D721Med (cell line): ENCODE data around the gene LUZP1.

Experiments
- DNase-seq: peaks from one replicate; pipeline ENCODE4 v3.0.0; 2011; ENCODE audit warnings: low spot score; ENCODE audit not compliant: insufficient read length
- FAIRE-seq: peaks from 2 replicates; lab custom pipeline; 2011; peaks lifted over from hg19 to GRCh38; lab: Jason Lieb, UNC
- CTCF ChIP-seq: IDR thresholded peaks from 2 replicates; pipeline ENCODE4 v1.5.1; 2012; ENCODE audit warnings: mild to moderate bottlenecking, control low read depth; ENCODE audit not compliant: insufficient read depth; ENCODE audit errors: missing control alignments

The LUZP1 gene

GRCh38 chr1:23050201-23050600 lies 118.5 kb downstream of the LUZP1 start:
- FAIRE-seq = no peak
- DNase-seq = no peak
- no peak for TF ChIP-seq CTCF

DNA sequence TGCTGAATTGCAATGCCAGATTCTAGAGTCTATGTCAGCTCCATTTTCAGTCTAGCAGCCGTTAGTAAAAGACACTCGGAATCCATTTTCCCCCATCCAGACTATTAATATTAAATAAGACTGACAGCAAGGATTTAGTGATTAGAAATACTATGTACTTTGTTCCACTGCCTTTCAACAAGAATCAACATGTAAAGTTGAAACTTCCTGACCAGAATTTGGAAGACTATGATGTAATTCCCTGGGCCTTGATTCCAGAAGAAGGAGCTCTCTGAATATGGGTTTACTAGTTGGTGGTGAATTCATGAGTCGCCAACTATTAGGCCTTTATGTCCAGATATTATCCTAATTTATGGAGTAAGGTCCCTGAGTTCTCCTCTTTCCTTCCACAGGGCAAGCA lies 124.6 kb downstream of the LUZP1 start:
- no peak for FAIRE-seq
- no peak for DNase-seq
- TF ChIP-seq CTCF = no peak

- no peak for FAIRE-seq
- DNase-seq = no peak
- TF ChIP-seq CTCF = no peak
Observed at GRCh38 chr1:23040509-23040908, 128.1 kb downstream of the LUZP1 start.

DNA sequence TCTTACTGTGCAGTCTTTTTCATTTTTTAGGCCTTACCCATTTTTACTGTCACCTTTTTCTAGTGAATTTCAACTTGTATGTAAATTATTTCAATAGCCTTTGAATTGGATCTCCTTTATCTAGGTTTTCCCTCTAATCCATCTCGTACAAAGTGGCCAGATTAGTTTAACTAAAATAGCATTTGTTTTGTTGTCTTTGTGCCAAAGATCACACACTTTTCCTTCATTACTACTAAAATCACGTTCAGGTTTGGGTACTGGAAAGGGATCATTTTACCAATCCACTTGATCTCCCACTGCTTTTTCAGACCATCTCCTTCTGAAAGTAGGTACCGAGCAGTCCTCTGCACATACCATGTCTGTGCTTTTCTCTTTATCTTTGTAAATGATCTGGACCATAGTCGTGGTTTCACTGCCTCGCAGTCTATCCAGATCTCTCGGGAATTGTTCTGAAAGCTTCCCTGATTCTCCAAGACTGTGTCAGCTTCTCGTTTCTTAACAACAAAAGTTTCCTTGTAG lies 129.3 kb downstream of the LUZP1 start:
- FAIRE-seq (no peak), DNase-seq (no peak)
- no peak for TF ChIP-seq CTCF

DNA sequence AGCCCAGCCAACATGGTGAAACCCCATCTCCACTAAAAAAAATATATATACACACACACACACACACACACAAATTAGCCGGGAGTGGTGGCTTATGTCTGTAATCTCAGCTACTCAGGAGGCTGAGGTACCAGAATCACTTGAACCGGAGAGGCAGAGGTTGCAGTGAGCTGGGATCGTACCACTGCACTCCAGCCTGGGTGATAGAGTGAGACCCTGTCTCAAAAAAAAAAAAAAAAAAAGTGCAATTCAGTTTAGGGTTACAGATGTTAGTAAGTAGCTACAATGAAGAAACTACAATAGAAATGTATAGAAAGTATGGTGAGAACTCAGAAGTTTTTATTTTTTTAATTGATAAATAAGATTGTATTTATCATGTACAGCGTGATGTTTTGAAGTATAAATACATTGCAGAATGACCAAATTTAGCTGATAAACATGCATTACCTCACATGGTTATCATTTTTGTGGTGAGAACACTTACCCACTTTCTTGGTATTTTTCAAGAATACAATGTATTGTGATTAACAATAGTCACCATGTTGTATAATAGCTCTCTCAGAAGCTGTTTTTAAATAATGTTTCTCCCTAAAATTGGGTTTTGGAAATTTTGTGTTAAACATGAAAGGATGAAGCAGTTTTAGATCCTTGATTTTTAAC lies 131.4 kb downstream of the LUZP1 start:
- TF ChIP-seq CTCF = no peak
- no peak for FAIRE-seq
- DNase-seq = no peak

DNA sequence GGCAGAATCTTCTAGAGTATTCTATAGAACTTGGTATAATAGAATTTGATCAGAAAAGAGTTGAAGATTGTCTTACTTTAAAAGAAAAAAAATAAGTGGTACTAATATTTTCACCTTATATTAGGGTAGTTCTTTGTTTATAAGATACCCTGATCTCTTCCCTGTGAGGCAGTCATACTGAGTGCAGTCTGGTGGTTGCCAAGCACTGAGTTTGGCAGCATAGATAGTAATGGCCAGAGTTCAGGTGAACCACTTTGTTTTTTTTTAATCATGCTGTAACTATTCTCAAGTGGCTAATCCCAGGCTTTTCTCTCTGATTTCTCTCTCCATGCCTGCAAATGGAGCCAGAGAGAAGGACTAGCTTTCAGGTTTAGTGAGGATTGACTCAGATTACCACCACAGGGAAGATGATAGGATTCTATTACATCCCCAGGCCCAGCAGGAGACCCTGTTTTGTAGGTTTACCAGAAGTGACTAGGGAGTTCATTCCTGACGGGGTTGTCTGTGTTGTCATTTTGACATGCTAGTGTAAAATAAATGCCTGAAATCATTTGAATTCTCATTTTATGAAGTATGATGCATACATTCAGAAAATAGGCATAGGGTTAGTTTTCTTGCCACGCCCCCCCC lies 132.7 kb downstream of the LUZP1 start:
- DNase-seq (no peak), FAIRE-seq (no peak)
- no peak for TF ChIP-seq CTCF
